Measurements from ENCODE around the gene KRT15.
"Not testable (repeated sequence)": the region's sequence is repeated elsewhere in the genome, so short reads cannot be mapped to it uniquely, and the experiment has no call there.

KRT15 gene

DNA sequence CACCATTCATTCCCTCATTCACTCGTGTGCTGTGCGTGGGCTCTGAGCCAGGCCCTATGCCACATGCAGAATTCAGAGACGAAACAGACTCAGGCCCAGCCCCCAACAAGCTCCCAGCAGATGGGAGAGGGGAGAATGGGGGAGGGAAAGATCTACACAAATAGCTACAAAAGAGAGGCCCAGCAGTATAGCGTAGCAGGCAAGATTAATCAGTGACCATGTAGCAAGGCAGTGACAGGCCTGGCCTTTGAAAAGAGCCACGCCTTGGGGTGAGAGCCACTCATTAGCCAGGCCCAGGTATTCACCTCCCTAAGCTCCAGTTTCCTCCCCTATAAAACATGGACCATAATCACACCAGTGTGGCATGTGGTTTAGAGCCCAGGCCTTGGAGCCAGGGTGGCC lies 25.8 kb upstream of the KRT15 start:
- DNase-seq (ENCODE audit: low read depth in 1 of 2, low spot score in 1 of 2): no peak

DNA sequence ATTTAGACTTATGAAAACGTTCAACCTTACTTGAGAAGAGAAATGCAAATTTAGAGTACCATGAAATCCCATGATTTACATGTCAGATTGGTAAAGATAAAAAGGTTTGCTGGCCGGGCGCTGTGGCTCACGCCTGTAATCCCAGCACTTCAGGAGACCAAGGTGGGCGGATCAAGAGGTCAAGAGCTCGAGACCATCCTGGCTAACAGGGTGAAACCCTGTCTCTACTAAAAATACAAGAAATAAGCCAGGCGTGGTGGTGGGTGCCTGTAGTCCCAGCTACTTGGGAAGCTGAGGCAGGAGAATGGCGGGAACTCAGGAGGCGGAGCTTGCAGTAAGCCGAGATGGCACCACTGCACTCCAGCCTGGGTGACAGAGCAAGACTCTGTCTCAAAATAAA lies 24.1 kb upstream of the KRT15 start:
- not testable (repeated sequence) for DNase-seq (ENCODE audit: low read depth in 1 of 2, low spot score in 1 of 2)

DNA sequence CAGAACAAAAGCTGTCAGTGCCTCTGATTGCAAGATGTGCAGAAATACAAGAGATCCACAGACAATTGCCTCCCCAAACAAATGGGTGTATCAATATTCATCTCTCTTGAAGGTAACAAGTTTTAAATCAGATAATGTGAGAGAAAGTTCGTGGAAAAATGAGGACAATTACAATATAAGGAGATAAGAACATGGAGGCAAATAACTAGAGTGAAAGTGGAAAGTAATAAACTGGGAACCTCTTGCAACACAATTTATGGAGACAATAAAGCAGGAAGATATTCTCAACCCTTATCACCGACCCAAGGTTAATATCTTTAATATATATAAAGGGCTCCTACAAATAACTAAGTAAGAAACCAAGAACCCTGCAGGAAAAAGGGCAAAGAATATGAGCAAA lies 23.7 kb upstream of the KRT15 start:
- no peak for DNase-seq (ENCODE audit: low read depth in 1 of 2, low spot score in 1 of 2)

DNA sequence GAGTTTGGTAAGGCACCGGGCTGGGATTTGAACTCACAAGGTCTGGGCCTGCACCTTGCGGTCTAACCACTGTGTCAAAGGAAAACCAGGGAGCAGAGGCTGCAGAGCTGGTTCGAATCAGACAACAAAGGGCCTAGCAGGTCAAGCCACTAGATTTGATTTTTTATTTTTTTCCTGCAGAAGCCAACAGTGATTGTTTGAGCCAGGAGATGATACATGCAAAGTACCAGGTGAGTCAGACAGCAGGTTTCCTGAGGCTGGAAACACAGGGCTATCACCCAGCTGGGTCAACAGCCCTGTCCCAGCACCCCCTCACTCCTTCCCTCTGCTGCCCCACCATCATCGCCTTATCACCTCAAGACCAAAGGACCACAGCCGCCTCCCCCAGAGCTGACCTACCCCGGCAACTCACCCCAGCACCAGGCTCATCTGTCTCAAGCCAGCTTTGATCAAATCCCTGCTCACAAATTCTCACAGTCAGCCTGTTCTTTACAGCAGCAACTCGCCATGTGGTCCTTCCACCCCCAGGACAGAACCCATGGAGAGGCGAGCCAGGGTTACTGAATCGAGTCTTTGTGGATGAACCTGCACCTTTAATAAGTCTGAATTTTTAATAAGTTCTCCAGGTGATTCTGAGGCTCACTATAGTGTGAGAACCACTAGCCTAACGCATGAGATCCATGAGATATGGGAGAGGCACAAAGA lies 22.4 kb upstream of the KRT15 start:
- DNase-seq (ENCODE audit: low read depth in 1 of 2, low spot score in 1 of 2): no peak

DNA sequence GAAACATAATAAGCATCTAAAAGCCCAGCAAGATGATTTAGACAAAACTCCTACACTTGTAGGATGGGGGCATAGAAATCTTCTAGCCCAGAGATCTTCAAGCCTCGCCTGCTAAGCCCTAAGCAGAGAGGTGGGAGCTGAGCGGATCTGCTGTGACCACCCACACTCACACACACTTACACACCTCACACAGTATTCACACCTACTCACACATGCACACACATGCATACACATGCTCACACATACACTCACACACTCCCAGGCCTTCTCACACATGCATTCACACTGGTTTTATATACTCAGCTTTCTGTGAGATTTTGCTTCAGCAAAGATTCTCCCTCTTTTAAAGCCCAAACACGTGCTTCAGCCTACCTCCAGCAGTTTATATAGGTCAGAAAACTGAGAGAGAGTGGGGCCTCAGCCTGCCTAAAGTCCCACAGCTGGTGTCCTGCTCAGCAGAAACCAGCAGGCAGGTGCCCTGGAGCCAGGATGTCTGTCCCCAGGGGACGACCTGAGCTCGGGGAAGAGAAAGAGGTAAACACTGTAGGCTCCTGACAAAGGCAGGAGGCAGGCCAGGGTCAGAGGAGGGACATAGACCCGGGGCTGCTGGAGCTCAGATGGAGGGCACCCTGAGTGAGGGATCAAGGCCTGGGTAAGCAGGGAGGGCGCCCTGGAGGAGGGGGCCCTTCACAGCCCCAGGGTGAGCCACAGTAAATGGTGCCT lies 21.4 kb upstream of the KRT15 start:
- no peak for DNase-seq (ENCODE audit: low read depth in 1 of 2, low spot score in 1 of 2)

DNA sequence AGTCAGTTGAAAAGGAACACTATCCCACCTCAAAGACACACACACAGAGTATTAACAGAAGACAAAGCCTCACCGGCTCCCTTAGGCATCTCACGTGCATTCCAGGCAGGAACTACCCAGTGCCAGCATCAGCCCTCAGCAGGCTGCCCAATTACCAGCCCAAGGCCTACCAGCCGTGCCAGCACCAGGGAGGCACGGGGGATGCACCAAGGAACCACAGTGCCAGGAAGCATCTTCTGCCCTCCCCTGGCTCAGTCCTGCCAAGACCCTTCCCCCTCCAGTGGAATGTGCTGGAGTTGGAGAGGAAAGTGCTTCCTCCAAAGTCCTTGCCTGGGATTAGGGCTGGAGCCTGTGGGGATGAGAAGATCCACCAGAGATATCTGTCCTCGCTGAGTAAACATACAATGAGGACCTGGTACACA lies 20.4 kb upstream of the KRT15 start:
- no peak for DNase-seq (ENCODE audit: low read depth in 1 of 2, low spot score in 1 of 2)

DNA sequence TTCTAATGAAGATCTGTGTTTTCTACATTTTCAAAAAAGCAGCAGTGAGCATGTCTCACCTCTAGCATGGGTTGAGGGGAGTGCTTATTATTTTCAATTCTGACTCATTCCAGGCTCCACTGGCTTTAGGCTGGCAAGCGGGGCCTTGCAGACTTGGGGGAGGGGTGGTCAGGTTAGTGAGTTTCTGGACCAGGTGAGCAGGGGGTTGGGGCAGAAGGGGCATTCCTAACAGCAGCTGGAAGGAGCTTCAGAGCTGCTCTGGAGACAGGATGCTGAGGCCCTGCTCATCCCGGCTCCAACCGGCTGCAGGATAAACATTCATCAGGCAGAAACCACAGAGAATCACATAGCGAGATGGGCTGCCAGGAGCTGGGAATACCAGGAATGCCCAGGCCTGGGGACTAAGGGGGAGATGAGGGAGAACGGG lies 19.9 kb upstream of the KRT15 start:
- no peak for DNase-seq (ENCODE audit: low read depth in 1 of 2, low spot score in 1 of 2)

DNA sequence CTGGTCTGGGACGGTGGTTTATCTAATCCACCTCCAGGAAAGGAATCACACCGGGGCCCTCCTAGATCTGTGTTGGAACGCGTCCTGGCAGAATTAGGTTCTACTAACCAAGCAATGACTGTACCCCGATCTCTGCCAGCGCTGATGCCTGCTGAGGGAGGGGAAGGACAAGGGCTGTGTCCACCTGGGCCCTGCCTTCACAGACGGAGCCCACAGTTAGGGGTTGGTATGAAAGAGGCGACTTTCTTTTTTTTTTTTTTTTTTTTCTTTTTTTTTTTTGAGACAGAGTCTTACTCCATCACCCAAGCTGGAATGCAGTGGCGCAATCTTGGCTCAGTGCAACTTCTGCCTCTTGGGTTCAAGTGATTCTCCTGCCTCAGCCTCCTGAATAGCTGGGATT lies 19.3 kb upstream of the KRT15 start:
- DNase-seq (ENCODE audit: low read depth in 1 of 2, low spot score in 1 of 2): no peak

DNA sequence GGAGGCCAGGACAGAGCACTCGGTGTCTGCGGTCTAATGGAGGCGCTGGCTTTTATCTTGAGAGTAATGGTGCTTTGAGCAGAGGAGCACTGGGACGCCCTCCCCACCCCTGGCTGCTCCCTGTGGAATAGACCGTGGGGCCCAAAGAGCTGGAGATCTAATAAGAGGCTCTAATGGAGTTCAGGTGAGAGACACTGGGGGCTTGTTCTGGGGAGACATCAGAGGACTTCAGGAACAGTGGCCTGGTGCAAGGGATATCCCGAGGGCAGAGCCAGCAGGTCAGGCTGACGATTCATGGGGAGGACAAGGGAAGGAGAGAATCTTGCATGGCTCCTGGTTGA lies 18.9 kb upstream of the KRT15 start:
- DNase-seq (ENCODE audit: low read depth in 1 of 2, low spot score in 1 of 2): no peak

DNA sequence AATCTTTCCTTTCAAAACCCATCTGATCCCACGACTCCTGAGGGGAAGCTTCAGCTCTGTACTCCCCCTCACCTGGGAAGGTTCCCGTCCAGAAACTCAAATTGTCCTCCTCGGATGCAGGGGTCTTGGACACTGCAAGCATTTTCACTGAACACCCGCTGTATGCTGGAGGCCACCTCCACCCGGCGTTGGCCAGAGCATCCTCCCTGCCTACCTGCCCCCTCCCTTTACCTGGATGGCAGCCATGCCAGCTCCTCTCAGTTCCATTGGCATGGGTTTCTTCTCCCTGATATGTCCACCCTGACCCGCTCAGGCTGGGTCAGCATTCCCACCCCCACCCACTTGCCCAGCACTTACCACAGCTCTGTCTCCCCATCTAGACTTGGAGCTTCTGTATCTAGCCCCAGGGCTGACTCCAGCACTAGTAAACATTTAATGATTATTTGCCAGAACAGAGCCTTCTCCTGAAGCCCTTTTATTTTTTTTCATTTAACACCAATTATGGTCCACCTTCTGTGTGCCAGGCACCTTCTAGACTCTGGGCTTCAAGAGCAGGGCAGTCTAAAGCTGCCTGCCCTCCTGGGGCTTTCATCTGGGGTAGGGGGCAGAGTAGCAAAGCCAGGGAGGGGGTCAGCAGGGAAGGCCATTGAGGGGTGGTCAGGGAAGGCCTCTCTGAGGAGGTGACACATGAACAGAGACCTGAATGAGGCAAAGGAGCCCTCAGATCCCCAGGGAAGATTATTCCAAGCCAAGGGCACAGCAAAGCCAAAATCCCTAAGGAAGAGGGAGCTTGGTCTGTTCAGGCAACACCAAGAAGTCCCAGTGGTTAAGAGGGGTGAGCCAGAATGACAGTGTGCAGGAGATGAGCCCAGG lies 18.3 kb upstream of the KRT15 start:
- no peak for DNase-seq (ENCODE audit: low read depth in 1 of 2, low spot score in 1 of 2)

DNA sequence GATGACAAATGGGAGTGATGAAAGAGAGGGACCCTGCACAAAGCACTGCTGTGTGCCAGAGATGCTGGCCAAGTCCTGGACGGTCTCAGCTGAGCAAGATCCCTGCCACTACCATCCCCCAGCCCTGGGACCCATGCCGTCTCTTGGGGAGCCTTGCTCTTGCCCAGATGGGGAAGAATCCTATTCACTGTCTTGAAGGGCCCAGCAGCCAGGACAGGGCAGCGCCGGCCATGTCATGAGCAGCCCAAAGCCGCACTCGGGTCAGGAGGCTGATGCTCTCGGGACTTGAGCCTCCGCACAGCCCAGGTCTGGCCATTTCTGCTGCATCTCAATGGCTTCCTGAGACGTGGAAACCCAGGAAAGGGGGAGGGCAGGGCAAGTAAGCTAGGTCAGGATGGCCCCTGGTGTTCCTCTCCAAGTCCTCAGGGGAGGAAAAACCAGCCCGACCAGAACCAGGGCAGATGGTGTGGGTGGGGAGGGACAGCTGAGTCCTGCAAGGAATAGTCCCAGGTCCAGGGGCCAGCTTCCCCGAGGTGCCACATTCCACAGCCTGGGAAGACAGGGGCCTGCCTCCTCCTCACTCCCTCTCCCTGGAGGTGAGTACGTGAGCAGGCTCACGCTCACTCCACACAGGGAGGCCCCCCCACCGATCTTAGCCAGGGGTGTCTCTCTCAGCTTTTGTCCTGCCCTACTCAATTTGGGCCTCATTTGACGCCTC lies 17.2 kb upstream of the KRT15 start:
- no peak for DNase-seq (ENCODE audit: low read depth in 1 of 2, low spot score in 1 of 2)

DNA sequence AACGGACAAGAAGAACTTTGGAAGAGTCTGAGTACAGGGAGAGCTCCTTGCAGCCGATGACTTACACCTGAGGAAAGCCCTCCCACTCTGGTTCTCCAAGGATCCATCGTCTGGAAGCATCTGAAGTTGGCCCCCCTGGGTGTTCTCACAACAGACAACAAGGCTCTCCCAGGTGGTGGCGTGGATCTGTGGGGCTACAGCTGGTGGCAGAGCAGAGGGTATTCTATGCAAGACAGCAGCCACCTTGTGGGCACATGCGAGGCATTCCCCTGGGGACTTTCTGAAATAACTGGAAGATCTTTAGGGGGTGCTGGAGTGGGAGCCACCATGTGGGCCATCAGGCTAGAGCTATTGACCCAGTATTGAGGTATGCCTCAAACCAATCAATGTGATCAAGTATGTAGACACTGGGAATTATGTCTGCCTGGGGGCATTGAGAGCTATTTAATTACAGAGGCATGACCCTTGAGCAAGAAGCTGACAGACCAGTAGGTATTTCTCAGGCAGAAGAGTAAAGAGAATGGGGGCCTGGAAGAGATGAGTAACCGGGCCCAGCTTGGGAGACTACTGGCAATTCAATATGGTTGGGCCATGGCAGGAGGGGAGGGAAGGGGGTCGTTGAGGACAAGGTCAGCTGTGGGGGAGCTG lies 16.3 kb upstream of the KRT15 start:
- no peak for DNase-seq (ENCODE audit: low read depth in 1 of 2, low spot score in 1 of 2)

DNA sequence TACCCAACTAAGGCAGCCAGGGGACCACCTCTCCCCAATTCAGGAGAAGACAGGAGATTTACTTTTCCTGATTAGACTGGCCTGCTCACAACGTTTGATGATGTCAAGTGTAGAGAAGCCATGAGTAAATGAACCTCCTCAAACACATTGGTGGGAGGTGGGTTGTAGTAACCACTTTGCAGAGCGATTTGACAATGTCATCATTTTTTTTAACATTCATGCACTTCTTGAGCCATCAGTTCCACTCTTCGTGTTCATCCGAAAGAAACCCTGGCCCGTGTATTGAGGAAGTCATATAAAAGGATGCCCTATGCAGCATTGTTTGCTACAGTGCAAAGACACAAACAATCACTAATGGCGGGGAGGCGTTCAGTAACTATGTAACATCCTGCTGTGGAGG lies 14.9 kb upstream of the KRT15 start:
- no peak for DNase-seq (ENCODE audit: low read depth in 1 of 2, low spot score in 1 of 2)

DNA sequence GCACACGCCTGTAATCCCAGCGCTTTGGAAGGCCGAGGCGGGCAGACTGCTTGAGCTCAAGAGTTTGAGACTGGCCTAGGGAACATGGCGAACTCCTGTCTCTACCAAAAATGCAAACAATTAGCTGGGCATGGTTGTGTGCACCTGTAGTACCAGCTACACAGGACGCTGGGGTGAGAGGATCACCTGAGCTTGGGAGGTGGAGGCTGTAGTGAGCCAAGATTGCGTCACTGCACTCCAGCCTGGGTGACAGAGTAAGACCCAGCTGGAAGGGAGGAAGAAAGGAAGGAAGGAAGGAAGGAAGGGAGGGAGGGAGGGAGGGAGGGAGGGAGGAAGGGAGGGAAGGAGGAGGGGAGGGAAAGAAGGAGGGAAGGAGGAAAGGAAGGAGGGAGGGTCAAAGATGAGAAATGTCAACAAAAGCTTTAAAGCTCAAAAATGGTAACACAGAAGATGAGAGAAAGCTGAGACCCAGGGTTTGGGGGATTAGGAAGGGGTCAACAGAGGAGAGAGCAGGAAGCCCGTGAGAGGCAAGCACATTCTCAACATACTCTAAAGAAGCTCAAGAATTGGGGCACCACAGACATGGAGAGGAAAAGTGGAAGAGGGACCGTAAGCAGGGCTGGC lies 14.4 kb upstream of the KRT15 start:
- no peak for DNase-seq (ENCODE audit: low read depth in 1 of 2, low spot score in 1 of 2)

DNA sequence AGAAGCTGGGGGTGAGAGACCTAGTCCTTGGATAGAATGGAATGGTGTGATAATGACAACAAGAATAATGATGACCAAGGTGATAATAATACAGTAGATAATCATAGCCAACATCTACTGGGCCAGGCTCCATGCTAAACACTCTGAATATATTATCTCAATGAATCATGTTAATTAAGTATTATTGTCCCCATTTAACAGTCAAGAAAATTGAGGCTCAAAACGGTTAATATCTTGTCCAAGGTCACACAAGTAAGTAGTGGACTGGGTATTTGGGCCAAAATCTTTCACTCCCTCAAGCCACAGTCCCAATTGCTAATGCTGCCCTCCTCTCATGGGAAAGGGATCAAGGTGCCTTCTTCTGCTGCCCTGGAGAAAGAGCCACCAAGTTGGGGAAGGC lies 13.3 kb upstream of the KRT15 start:
- no peak for DNase-seq (ENCODE audit: low read depth in 1 of 2, low spot score in 1 of 2)

DNA sequence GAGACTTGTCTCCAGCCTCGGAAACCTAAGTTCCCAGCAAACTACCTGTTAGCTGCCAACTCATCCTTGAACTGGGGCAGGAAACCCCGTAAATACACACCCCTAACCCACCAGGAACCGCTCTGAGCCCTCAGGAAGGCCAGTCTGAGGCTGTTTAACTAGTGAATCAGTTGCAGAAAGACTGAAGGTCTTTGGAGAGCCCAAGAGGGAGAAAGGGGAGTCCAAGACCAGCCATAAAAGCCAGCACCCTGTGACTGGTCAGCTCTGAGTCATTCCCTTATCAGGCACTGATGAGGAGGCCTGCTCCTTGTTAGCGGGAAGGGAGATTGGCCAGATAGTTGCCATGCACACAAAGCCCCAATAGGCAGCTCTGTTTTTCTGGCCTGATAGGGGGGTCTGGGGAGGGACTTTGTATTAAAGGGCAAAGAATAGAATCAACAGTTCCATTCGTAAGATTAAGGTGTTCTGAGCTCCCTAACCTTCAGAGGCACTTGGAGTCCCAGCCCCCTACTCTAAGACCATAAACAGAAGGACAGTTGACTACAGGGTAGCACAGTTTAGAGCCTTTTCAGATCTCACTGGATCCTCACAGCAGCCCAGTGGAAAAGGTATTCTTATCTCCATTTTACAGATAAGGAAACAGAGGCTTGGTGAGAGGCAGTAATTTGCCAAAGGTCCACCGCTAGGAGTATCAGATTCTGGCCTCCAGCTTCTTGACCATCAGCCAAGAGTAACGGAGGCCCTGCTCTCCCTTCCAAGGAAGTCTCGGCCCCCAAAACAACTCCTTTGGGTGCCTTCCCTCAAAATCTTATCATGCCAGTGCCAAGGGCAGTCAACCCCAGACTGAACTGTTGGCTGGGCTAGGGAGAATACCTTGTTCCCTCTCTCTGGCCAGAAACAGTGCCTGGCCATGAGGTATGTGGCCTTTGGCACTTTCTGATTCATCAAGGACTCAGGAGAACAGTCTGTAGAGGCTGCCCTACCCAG lies 11.7 kb upstream of the KRT15 start:
- no peak for DNase-seq (ENCODE audit: low read depth in 1 of 2, low spot score in 1 of 2)

DNA sequence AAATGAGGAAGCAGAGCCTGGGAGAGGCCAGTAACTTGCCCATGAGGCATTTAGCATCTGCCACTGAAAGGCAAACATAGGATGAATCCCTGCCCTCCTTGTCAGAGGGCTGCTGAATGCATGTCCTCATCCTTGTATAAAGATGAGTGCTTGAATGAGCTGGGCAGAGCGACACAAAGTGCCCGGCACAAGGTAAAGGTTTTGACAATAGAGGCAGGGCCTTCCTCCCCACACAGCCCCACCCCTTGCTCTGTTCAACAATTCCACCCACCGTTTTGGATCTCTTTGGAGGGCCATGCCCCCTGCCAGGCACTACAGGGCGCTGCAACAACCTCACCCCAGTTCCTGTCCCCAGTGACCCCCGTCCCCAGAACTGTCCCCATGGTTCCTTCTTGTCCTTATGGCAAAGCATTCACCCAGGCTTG lies 10.8 kb upstream of the KRT15 start:
- DNase-seq (ENCODE audit: low read depth in 1 of 2, low spot score in 1 of 2): no peak

DNA sequence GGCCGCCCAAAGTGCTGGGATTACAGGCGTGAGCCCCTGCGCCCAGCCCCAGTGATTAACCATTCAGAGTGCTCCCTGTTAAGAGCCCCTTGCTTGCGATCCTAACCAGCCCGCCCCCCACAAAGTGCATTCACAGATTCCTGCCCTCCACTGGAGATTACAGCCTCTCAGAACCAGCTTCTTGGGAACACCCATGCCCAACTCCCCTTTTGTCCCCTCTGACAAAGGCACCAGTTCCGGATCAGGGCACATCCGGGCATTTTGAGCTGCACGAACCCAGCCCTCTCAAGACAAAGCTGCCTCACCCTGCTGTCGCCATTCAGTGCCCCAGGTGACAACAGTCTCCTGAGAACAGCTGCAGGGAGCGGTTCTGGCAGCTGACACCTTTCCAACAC lies 10.3 kb upstream of the KRT15 start:
- no peak for DNase-seq (ENCODE audit: low read depth in 1 of 2, low spot score in 1 of 2)

Measured in stimulated activated CD4-positive, alpha-beta T cell treated with anti-CD3 and anti-CD28 coated beads, Interleukin-15, amount 100 ng/mL, for 1 hour (primary cell).